Posterior cingulate gyrus (tissue), 11 donors: ENCODE data around the gene ASXL1.

Experiments used
- DNase-seq, 10 donors: peaks; one replicate each; pipeline versions ENCODE4 v3.0.0 to v3.0.0-alpha.2; 2020 to 2021; ENCODE audit warnings: mixed read lengths in 3 of 10
- intact Hi-C: fragments of 100-400 bp; cut with DNase I; formaldehyde crosslinking; loops from one replicate; pipeline ENCODE4 v1.15.1; 2023

ASXL1 gene

DNA sequence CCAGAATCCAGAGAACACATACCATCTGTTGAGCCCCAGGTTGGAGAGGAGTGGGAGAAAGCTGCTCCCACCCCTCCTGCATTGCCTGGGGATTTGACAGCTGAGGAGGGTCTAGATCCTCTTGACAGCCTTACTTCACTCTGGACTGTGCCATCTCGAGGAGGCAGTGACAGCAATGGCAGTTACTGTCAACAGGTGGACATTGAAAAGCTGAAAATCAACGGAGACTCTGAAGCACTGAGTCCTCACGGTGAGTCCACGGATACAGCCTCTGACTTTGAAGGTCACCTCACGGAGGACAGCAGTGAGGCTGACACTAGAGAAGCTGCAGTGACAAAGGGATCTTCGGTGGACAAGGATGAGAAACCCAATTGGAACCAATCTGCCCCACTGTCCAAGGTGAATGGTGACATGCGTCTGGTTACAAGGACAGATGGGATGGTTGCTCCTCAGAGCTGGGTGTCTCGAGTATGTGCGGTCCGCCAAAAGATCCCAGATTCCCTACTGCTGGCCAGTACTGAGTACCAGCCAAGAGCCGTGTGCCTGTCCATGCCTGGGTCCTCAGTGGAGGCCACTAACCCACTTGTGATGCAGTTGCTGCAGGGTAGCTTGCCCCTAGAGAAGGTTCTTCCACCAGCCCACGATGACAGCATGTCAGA is 77.4 kb downstream of the ASXL1 start:
- intact Hi-C loops, result no loop called here
- no peak for DNase-seq

- intact Hi-C loops, result no loop called here
- no peak for DNase-seq
These were observed 78.2 kb downstream of the ASXL1 start for GRCh38 chr20:32436142-32436861.

DNA sequence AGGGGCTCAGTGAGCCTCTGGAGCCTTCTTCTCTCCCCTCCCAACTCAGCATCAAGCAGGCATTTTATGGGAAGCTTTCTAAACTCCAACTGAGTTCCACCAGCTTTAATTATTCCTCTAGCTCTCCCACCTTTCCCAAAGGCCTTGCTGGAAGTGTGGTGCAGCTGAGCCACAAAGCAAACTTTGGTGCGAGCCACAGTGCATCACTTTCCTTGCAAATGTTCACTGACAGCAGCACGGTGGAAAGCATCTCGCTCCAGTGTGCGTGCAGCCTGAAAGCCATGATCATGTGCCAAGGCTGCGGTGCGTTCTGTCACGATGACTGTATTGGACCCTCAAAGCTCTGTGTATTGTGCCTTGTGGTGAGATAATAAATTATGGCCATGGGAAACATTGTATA is 78.8 kb downstream of the ASXL1 start:
- intact Hi-C loops, result no loop called here
- DNase-seq, result no peak

GRCh38 chr20:32437391-32438074 is 79.4 kb downstream of the ASXL1 start:
- peak in 1 of 10 donors; percentile 7 for DNase-seq
- intact Hi-C loops, result no loop called here

GRCh38 chr20:32438331-32438858 is 80.3 kb downstream of the ASXL1 start:
- intact Hi-C loops, result no loop called here

DNA sequence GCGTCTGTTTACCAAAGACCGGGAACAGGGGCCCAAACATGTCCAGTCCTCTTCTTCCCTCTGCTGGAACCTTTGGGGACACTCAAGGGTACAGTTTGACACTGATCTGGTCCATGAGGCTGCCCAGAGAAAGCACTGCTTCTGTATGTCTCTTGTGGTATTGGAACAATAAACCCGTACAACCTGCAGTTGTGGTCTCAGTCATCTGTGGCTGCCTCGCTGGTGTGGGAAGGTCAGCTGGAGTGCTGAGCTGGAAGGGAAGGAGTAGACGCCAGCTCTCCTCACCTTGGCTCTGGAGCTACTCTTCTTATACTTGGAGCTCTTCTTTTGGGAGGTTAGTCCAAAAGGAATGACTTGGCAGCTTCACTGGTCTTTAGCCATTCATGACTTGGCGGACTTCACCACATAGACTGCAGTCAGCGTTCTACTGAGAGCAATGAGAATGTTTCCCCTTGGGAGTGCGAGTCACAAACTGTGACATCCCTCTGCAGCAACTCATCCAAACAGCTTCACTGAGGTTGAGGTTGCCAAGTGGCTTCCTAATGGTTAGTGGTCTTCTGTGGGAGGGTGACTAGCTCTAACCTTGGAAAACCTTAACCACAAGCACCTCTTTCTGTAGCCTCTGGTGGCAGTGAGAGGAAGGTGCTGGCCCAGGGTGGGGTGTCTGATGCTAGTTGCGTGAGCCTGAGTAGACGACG is 81.2 kb downstream of the ASXL1 start:
- intact Hi-C loops, result no loop called here
- peak in 1 of 10 donors; percentile 84 for DNase-seq

More at GRCh38 chr20:32438331-32438858, 80.3 kb downstream of the ASXL1 start:
- peak in 1 of 10 donors; percentile 57 for DNase-seq

DNA sequence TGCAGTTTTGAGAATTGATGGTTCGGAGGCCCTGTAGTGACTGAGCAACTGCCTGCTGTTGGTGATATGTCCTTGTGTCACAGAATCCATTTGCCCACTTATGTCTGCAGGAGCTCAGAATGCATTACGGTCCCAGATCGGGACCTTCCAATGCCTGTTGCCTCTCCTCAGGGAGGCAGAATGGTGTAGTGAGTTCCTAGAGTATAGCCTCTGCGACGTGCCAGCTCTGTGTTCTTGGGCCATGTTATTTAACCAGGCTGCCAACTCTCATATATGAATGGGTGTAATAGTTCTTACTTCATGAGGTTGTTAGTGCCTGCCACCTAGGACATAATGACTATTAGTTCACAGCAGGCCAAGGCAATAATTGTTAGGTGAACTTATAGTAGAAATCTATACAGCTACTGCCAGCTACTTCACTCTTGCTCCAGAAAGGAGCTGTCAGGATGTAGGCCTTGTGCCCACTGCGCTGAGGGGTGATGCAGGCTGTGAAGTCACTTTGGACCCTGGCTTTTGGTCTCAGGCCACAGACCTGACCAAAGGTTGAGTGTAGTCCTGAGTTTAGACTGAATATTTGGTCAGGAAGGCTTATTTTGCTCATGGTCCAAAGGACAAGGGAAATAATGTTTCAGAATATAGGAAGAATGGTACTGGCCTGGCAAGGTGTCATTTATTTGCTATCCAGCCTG is 82.1 kb downstream of the ASXL1 start:
- DNase-seq, result peak in 1 of 10 donors; percentile 18
- intact Hi-C loops, result no loop called here

DNA sequence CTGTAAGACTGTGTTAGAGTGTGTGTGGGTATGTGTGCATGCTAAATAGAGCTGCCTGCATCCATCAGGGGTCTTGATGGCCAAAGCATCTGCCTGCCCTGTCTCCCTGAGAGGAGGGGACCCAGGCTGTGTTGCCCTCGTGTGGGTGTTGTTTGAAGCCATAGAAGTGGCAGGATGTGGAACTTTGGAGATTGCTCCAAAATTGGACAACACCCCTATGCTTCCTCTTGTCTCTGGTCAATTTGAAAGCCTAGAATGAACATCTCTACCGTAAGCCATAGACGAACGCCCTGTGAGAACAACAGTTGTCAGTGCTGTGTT is 82.6 kb downstream of the ASXL1 start:
- DNase-seq, result peak in 1 of 10 donors; percentile 46
- intact Hi-C loops, result no loop called here

- DNase-seq, result peak in 1 of 10 donors; percentile 45
- intact Hi-C loops, result no loop called here
These were observed 83.5 kb downstream of the ASXL1 start for GRCh38 chr20:32441638-32442037.

DNA sequence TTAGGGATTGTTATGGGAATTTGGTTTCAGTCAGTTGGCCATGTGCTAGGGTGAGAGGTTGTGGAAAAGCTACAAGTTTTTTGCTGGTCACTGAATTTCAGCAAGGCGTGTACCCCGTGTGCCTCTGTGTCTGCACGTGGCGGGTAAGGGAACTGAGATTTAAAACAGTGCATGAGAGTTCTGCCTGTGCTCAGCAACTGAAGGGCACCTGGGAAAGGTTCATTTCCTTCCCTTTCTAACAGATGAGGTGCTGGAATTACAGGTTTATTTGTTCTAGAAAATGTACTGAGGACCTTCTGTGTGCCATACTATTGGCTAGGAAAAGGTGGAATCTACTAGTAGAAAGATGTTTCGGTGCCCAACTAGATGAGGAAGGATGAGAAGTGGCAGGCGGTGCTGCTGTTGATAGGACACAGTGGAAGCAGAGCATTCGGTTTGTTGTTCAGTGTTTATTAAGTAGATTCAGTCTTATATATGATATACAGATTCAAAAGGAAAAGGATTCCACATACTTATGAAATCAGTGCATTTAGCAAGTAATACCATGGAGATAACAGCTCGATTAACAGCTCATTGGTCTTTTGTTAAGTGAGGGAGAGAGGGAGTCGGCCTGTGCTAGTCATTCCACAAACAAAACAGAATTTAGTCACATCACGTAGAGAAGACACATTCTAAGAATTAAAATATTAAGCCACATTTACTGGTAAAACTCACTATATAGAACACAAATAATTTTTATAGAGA is 84.7 kb downstream of the ASXL1 start:
- intact Hi-C loops, result no loop called here
- peak in 1 of 10 donors; percentile 2 for DNase-seq

- DNase-seq, result peak in 1 of 10 donors; percentile 41
- intact Hi-C loops, result no loop called here
These were observed 85.3 kb downstream of the ASXL1 start for GRCh38 chr20:32443386-32443974.

GRCh38 chr20:32444474-32445220 is 86.5 kb downstream of the ASXL1 start:
- DNase-seq, result peak in 1 of 10 donors; percentile 20
- intact Hi-C loops, result no loop called here

GRCh38 chr20:32445539-32446273 is 87.6 kb downstream of the ASXL1 start:
- peak in 2 of 10 donors; percentile 73 to 90 for DNase-seq
- intact Hi-C loops, result no loop called here

DNA sequence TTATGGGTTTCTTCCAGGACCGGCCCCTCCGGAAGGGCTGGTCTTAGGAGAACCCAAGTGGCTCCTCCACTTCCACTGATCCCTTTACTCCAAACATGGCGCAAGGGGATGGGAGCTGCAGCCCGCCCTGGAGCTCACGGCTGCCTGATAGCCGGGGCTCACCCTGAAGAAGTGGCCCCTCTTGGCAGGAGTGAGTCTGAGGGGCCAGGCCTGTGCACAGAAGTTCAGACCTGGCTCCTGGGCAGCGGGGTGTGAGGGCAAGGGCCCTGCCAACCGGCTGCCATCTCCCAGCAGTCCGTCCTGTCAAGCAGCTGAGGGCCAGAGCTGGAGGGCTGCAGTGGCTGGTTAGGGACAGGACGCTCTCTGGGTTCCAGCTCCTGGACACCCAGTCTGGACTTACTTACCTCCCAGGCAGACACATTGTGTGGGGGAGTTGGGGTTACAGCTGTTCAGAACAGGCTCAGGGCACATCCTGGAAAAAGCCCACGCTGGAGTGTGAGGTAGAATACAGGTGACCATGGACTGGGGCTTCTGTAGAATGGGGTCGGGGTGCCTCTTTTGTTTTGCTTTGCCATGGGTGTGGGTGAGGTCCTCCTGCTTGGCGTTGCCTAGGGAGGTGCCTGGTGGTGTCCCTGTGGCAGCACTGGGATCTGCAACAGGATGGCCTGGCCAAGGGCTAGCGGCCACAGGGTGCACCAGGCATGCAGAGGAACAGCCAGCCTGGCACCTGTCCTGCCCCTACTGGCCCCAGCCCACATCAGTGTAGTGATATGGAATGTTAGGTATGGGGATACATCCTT is 88.4 kb downstream of the ASXL1 start:
- intact Hi-C loops, result no loop called here
- DNase-seq, result peak in 3 of 10 donors; percentile 68 to 73 (median 69)

DNA sequence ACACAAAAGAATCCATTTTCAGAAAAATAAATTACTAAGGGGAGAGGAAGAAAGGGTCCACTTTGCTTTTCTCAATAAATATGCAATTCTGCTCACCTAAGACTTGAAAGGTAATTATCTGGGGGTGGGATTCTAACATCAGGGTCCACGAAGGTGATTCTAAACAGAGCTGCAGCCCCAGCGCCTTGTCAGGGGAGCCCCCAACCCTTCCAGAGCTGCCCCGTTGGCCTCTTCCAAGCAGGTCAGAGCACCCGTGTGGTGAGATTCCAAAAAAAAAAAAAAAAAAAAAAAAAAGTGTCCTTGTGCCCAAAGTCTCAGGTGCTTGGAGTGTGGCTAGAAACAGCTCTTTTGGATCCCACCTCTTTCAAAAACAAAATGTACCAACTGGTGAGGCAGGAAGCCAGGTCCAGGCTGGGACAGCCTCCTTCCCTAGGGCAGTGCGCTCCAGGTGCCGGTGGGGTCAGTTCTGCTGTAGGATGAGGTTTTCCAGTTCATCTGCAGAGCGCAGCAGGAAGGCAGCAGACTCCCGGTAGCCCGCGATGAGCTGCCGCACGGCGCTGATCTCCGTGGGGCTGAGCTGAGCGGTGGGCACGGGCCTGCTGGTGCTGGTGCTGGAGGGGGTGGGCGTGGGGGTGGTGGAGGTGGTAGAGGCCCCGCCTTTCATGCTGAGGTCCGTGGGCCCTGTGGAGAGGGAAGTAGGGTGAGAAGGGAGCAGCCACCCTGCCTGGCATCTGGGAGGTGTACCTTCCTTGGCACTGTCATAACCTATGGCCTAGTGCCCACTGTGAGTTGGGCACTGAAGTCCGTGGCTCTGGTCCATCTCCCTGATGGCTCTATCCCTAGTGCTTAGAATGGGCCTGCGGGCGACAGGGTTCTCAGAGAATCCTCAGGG is 89.3 kb downstream of the ASXL1 start:
- DNase-seq, result peak in 3 of 10 donors; percentile 57 to 72 (median 71)
- intact Hi-C loops, result no loop called here
